Tibial nerve (tissue), 3 donors: ENCODE measurements around the gene IL1RAPL2.

ENCODE experiments used
- POLR2A ChIP-seq, 2 donors: fragments of 450-650 bp; IDR thresholded peaks; one replicate each; pipeline ENCODE4 v1.6.1; 2017; ENCODE audit warnings: antibody characterized with exemption in 2 of 2, mild to moderate bottlenecking in 2 of 2, moderate library complexity in 2 of 2
- TF ChIP-seq, protein P1 (sequence below), 5 experiments: fragments of 200-600 bp in 3 of 5; fragments of 450-650 bp in 2 of 5; sonication (generic) in 3 of 5; IDR thresholded peaks; one replicate each; pipeline ENCODE4 v1.5.1; 2016 to 2019; ENCODE audit warnings: antibody characterized with exemption in 5 of 5, mild to moderate bottlenecking in 3 of 5, moderate library complexity in 2 of 5

- TF ChIP-seq, protein P1, sequence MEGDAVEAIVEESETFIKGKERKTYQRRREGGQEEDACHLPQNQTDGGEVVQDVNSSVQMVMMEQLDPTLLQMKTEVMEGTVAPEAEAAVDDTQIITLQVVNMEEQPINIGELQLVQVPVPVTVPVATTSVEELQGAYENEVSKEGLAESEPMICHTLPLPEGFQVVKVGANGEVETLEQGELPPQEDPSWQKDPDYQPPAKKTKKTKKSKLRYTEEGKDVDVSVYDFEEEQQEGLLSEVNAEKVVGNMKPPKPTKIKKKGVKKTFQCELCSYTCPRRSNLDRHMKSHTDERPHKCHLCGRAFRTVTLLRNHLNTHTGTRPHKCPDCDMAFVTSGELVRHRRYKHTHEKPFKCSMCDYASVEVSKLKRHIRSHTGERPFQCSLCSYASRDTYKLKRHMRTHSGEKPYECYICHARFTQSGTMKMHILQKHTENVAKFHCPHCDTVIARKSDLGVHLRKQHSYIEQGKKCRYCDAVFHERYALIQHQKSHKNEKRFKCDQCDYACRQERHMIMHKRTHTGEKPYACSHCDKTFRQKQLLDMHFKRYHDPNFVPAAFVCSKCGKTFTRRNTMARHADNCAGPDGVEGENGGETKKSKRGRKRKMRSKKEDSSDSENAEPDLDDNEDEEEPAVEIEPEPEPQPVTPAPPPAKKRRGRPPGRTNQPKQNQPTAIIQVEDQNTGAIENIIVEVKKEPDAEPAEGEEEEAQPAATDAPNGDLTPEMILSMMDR (IDR thresholded peaks at IDR 0.05), result no peak
- no peak for TF ChIP-seq POLR2A (IDR thresholded peaks at IDR 0.05)
Measured at GRCh38 chrX:104669063-104669462, 103.1 kb downstream of the IL1RAPL2 start.
